NCI-H2029 (cell line): ENCODE results near the gene KLRG1.

Source experiments
- DNase-seq: peaks from one replicate; lab custom pipeline; 2025; lab: John Stamatoyannopoulos, UW

The KLRG1 gene

DNA sequence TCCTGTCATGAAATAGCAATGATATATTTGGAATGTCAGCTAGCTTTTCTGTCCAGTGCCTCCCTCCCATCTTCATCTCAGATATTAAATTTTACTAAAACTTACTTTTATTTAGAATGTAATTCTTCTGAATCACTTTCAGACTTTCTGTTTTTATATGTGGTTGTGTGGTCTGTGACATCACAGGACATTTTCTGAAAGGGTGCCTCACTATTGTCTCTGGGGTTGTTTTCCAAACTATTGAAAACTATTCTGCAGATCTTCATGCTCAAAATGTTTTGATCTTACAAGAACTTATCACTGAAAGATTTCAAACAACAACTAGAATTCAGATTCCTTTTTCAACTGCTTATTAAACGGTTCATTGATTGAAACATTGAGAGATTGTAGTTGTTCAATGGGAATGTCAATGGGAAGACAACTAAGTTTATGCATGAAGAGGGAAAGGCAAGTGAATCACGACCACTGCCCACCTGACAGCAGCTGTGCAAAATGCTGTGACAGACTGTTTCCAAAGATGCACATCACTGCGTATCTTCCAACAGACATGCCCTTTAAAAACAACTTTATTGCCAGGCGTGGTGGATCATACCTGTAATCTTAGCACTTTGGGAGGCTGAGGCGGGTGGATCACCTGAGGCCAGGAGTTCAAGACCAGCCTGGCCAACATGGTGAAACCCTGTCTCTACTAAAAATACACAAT is 51.3 kb downstream of the KLRG1 start:
- DNase-seq, result no peak

DNA sequence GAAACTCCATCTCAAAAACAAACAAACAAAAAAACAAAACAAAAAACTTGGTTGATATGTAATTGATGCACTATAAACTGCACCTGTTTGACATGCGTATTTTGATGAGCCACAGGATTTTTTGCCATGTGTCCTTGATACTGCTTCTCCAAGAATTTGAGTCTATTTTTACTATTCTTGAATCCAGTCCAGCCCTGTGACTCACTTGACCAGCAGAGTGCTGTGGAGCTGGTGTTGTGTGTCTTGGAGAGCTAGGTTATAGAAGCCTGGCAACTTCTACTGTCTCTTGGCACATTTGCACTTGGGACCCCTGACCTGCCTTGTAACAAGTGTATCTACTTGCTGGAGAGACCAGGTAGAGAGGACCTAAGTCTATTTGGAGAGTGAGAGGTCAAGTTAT is 52.0 kb downstream of the KLRG1 start:
- no peak for DNase-seq

DNA sequence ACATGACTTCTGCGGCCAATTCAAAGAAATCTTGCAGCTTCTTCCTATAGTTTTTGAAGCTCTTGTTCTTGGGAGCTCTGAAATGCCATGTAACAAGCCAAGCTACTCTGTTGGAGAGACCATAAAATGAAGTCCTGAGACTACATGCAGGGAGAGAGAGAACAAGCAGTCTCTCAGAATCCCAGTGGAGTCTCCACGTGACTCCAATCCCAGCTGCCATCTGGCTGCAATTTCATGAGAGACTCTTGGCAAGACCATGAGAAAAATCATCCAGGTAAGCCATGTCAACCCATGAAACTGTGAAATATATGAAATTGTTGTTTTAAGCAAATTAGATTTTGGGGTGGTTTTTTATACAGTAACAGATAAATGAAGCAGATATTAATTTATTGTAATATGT is 54.4 kb downstream of the KLRG1 start:
- no peak for DNase-seq

DNA sequence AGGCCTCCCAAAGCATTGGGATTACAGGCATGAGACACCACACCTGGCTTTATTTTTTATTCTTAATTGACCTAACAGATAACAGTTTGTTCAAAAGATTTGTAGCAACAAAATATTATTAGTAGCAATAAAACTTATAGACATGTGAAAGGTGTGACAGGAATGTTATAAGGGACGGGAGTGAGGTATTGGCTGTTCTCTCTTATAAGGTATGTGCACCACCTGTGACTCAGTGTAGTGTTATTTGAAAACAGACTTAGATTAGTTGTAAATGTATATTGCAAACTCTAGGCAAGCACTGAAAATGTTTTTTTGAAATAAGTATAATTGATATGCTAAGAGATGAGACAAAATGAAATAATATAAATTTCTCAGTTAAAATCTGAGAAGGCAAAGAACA is 57.8 kb downstream of the KLRG1 start:
- no peak for DNase-seq

DNA sequence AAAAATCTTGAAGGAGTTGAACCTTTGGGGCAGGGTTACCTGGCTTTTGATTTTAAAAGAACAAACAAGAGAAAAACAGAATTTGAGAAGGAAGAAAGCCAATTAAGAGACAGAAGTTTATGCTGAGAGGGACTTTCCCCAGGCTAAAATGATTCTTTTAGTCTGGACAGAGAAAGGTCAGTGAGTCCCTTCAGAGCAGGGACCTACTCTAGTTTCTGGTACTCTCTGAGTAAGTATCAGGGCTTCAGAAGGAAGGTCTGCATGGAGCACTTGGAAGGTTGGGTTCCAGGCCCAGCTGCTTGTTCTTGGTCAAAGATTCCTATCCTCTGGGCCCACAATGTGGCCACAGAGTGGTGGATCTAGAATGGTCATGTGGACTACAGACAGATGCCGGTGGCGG is 59.6 kb downstream of the KLRG1 start:
- DNase-seq, result no peak

DNA sequence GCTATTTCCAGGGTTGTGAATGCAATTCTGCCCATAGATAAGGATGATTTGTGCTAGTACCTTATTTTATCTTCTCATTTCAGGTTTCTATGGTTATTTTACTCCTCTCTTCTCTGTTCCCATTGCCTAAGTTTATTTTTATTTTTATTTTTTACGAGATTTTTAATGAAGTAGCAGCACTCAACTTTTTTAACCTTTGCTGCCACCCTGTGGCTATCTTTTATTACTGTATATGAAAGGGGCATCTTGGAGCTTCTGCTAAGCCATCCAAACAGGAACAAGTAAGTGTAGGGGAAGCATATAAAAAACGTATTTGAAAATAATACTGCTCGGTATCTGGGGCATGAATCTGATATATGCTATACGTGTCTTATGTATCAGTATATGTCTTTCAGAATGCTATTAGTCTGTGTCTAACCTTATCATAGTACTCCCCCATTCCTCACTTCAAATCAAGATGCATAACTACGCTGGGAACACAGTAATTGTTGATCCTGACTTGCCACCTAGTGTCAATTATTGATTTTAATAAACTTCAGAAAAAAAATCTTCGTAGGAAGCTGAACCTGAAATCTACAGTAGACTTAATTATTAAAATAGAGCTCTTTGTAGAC is 60.3 kb downstream of the KLRG1 start:
- no peak for DNase-seq

DNA sequence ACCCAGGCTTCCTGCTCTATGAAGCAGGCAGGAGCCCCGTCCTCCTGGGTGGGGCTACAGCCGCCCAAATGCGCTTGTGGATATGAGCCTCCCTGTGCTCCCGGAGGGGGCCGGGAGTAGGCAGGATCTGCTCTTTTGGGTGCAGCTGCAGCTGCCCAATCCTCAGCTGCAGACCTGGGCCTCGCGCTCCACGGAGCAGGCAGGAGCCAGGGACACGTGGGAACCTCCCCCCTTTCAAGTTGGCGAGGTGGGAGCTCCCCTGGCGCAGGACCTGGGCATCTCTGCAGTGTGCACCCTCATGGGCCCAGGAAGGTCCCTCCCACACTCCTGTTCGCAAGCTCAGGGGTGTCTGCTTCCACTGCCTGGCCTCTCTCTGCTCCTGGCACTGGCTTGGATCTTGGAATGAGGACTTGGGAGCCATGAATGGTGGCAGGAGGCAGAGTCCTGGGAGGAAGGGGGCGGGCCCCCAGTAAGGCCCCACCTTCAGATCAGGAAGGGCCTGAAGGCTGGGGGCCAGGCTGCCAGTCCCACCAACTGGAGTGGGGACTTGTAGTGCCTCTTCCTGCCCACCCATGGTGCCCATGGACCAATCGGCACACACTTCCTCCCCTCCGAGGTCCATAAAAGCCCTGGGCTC is 61.3 kb downstream of the KLRG1 start:
- DNase-seq, result no peak

DNA sequence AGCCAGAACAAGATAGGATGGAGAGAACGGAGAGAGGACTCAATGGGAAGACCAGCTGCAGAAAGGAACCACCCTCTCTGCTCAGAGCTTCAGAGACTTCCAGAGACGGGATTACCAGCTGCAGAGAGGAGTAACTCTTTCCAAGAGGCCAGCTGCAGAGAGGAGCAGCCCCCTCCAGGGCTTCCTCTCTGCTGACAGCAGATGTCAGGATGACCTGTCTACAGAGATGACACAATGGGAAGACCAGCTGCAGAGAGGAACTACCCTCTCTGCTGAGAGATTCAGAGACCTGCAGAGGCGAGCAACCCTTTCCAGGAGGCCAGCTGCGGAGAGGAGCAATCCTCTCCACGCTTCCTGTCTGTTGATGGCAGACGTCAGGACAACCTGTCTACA is 61.8 kb downstream of the KLRG1 start:
- DNase-seq, result no peak

DNA sequence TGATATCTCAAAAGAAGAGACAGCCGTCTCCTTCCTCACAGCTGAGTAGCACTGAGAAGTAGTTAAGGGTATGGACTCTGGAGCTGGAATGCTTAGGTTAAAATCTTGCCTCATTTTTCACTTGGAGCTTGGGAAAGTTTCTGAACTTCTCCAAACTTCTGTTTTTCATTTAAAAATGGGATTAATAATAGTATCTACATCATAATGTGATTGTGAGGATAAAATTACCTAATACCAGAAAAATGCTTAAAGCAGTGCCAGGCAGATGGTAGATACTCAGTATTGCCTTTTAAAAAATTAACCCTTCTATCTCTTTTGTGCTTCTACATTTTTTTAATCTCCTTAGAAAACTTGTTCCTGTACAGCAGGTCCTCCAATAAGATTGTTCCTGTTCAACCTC is 63.3 kb downstream of the KLRG1 start:
- DNase-seq, result no peak
